SK-N-SH treated with all-trans-retinoic acid at 6 μM for 48 hours (cell line): ENCODE measurements around the gene PHF1.

ENCODE experiments used
- ARNTL ChIP-seq: fragments of 450-650 bp; formaldehyde crosslinking; IDR thresholded peaks from 2 replicates; pipeline ENCODE4 v1.5.0; 2020; ENCODE audit warnings: low read depth, mild to moderate bottlenecking, moderate library complexity, borderline replicate concordance
- CSDC2 ChIP-seq: fragments of 250-450 bp; sonication (Bioruptor Pico); IDR thresholded peaks from 2 replicates; pipeline ENCODE4 v1.5.0; 2020; ENCODE audit warnings: mild to moderate bottlenecking, moderate library complexity
- OSR1 ChIP-seq: fragments of 250-450 bp; sonication (Bioruptor Pico); IDR thresholded peaks from 2 replicates; pipeline ENCODE4 v1.8.0; 2022; ENCODE audit warnings: moderate library complexity, mild to moderate bottlenecking, inconsistent platforms
- PATZ1 ChIP-seq: fragments of 250-450 bp; sonication (Bioruptor Pico); IDR thresholded peaks from 2 replicates; pipeline ENCODE4 v1.8.0; 2020; ENCODE audit warnings: mild to moderate bottlenecking, moderate library complexity, borderline replicate concordance
- POU6F1 ChIP-seq: fragments of 250-450 bp; sonication (Bioruptor Pico); IDR thresholded peaks from 2 replicates; pipeline ENCODE4 v1.8.0; 2021; ENCODE audit warnings: low read depth, mild to moderate bottlenecking, moderate library complexity, borderline replicate concordance
- RARB ChIP-seq: fragments of 250-450 bp; sonication (Bioruptor Pico); IDR thresholded peaks from 2 replicates; pipeline ENCODE4 v1.8.0; 2021; ENCODE audit warnings: mild to moderate bottlenecking, moderate library complexity
- SNAI2 ChIP-seq: fragments of 250-450 bp; sonication (Bioruptor Pico); IDR thresholded peaks from 2 replicates; pipeline ENCODE4 v1.5.0; 2020; ENCODE audit warnings: mild to moderate bottlenecking, moderate library complexity
- TCF4 ChIP-seq: fragments of 250-450 bp; sonication (Bioruptor Pico); IDR thresholded peaks from 2 replicates; pipeline ENCODE4 v1.8.0; 2021; ENCODE audit warnings: mild to moderate bottlenecking, moderate library complexity, borderline replicate concordance
- ZFP30 ChIP-seq: fragments of 450-650 bp; formaldehyde crosslinking; IDR thresholded peaks from 2 replicates; pipeline ENCODE4 v1.5.0; 2022; ENCODE audit warnings: mild to moderate bottlenecking, moderate library complexity
- ZNF565 ChIP-seq: fragments of 450-650 bp; formaldehyde crosslinking; conservative IDR thresholded peaks from 2 replicates; pipeline ENCODE4 v1.5.0; 2020; ENCODE audit warnings: low read depth, mild to moderate bottlenecking, moderate library complexity

- TF ChIP-seq PATZ1 (CRISPR knock-in tag) (no peak), ZFP30 (CRISPR knock-in tag) (no peak), CSDC2 (no peak), OSR1 (CRISPR knock-in tag) (no peak), ARNTL (no peak), TCF4 (no peak), RARB (CRISPR knock-in tag) (no peak), POU6F1 (CRISPR knock-in tag) (no peak), SNAI2 (CRISPR knock-in tag) (no peak), ZNF565 (CRISPR knock-in tag) (no peak)
Measured at GRCh38 chr6:33450434-33450833, 39.6 kb downstream of the PHF1 start.
